ENCODE data around the gene NUCB1.

The NUCB1 gene

GRCh38 chr19:48961673-48962028 is 61.5 kb downstream of the NUCB1 start:
- no peak for DNase-seq (ENCODE audit: low read depth)
- no peak overlapping the region for H3K4me3 ChIP-seq (ENCODE audit: low read depth, low read length)
- TF ChIP-seq CTCF (IDR thresholded peaks at IDR 0.05; ENCODE audit: low read depth, low read length, missing control alignments), result no peak

- no peak for TF ChIP-seq CTCF (IDR thresholded peaks at IDR 0.05; ENCODE audit: low read depth, low read length, missing control alignments)
- DNase-seq (ENCODE audit: low read depth), result no peak
- H3K4me3 ChIP-seq (ENCODE audit: low read depth, low read length), result peak overlapping the region; percentile 25
These were observed 62.1 kb downstream of the NUCB1 start for GRCh38 chr19:48962029-48962848.

GRCh38 chr19:48962849-48963165 is 62.7 kb downstream of the NUCB1 start:
- no peak for DNase-seq (ENCODE audit: low read depth)
- peak overlapping the region; percentile 25 for H3K4me3 ChIP-seq (ENCODE audit: low read depth, low read length)
- no peak for TF ChIP-seq CTCF (IDR thresholded peaks at IDR 0.05; ENCODE audit: low read depth, low read length, missing control alignments)

- DNase-seq (ENCODE audit: low read depth), result no peak
- peak overlapping the region; percentile 49 for H3K4me3 ChIP-seq (ENCODE audit: low read depth, low read length)
- TF ChIP-seq CTCF (IDR thresholded peaks at IDR 0.05; ENCODE audit: low read depth, low read length, missing control alignments), result no peak
These were observed 63.5 kb downstream of the NUCB1 start for GRCh38 chr19:48963371-48964204.

GRCh38 chr19:48964205-48965039 is 64.3 kb downstream of the NUCB1 start:
- DNase-seq (ENCODE audit: low read depth), result no peak

More at GRCh38 chr19:48964205-48965039, 64.3 kb downstream of the NUCB1 start:
- TF ChIP-seq CTCF (IDR thresholded peaks at IDR 0.05; ENCODE audit: low read depth, low read length, missing control alignments), result no peak
- H3K4me3 ChIP-seq (ENCODE audit: low read depth, low read length), result peak overlapping the region; percentile 49
